Stomach (tissue), 9 donors: Measurements from ENCODE around the gene HSD11B1L. TPM values are rescaled to one million over a fixed set of nuclear protein-coding genes. Genes with fewer than 3 reads are reported as not detected.

Source experiments
- DNase-seq, 2 donors: peaks; one replicate each; pipeline versions ENCODE4 v3.0.0 to v3.0.0-alpha.2; 2013 to 2019
- H3K27ac ChIP-seq, 5 donors: fragments of 200-600 bp in 4 of 5; sonication (generic) in 4 of 5; one replicate each; pipeline ENCODE4 v1.5.1; 2013 to 2019; ENCODE audit warnings: mild to moderate bottlenecking in 1 of 5, moderate library complexity in 1 of 5
- H3K27me3 ChIP-seq, 3 donors: fragments of 200-600 bp; sonication (generic); one replicate each; pipeline ENCODE4 v1.5.1; 2017 to 2019; ENCODE audit warnings: mixed run types in 1 of 3
- H3K36me3 ChIP-seq, 4 donors: fragments of 200-600 bp; sonication (generic); 1 replicate in 3 of 4; 2 replicates in 1 of 4; pipeline ENCODE4 v1.5.1; 2016 to 2019
- H3K4me1 ChIP-seq, 4 donors: fragments of 200-600 bp; sonication (generic); one replicate each; pipeline ENCODE4 v1.5.1; 2016 to 2019
- H3K4me3 ChIP-seq, 4 donors: fragments of 200-600 bp; sonication (generic) in 3 of 4; one replicate each; pipeline ENCODE4 v1.5.1; 2016 to 2019; ENCODE audit warnings: mild to moderate bottlenecking in 1 of 4
- H3K9me3 ChIP-seq, 4 donors: fragments of 200-600 bp; sonication (generic); one replicate each; pipeline ENCODE4 v1.5.1; 2016 to 2019
- EP300 ChIP-seq: sonication (generic); formaldehyde crosslinking; IDR thresholded peaks from one replicate; pipeline ENCODE4 v1.6.1; 2017; ENCODE audit warnings: antibody characterized with exemption
- POLR2A ChIP-seq, 4 donors: fragments of 450-650 bp; IDR thresholded peaks; one replicate each; pipeline ENCODE4 v1.6.1; 2016; ENCODE audit warnings: antibody characterized with exemption in 4 of 4, control low read depth in 2 of 4, mild to moderate bottlenecking in 1 of 4, moderate library complexity in 1 of 4
- POLR2AphosphoS5 ChIP-seq, 3 donors: sonication (generic); formaldehyde crosslinking; IDR thresholded peaks; one replicate each; pipeline ENCODE4 v1.6.1; 2016; ENCODE audit warnings: antibody characterized with exemption in 3 of 3
- WGBS, 5 donors: extraction: QIAGEN DNeasy Blood & Tissue Kit in 3 of 5; methylation state at CpG; one replicate each; pipeline versions ENCODE4 v1.1.5 to v1.1.7; 2013 to 2018; 5-methylcytosine and 5-hydroxymethylcytosine counted together
- intact Hi-C: fragments of 100-400 bp; cut with DNase I; formaldehyde crosslinking; loops from one replicate; pipeline ENCODE4 v1.15.1; 2023; ENCODE audit warnings: low total_unique reads
- polyA plus RNA-seq, 3 donors: library from polyadenylated mRNA; stranded (reverse); fragments of 200-250 nt; gene quantifications; one replicate each; pipeline ENCODE4 v1.2.3, GENCODE V29; 2013
- total RNA-seq, 5 donors: library from RNA; depleted of rRNA; stranded (reverse); fragments of >200 nt; gene quantifications; one replicate each; pipeline versions ENCODE4 v1.1.0 to v1.2.3, GENCODE V29; 2014 to 2016
- TF ChIP-seq, protein P1 (sequence below), 7 experiments: fragments of 450-650 bp in 4 of 7; fragments of 200-600 bp in 3 of 7; sonication (generic) in 3 of 7; IDR thresholded peaks; one replicate each; pipeline ENCODE4 v1.5.1; 2016 to 2019; ENCODE audit warnings: antibody characterized with exemption in 7 of 7, control low read depth in 2 of 7, mild to moderate bottlenecking in 1 of 7
- donor health status: healthy with polysubstance abuse.
- donor health status: Bipolar disorder and iron deficiency.
- donor health status: healthy.

HSD11B1L gene
- total and polyA plus RNA-seq, 8 donors = 0.89 to 26.8 (median 5.4) TPM

DNA sequence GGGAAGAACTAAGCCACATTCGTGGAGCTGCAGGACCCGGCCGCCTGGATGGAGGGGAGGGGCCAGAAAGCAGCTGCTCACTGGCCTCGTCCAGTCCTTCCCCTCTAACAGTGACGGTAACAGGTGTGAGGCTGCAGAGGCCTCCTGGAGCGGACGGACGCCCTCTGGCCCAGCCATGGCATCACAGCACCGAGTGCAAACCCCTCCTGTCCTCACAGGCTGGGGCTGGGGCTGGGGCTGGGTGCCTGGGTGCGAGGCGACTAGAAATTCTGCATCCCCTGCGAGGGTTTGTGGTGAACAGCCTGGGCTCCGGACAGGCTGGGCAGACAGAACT lies 4.1 kb upstream of the HSD11B1L start:
- H3K4me3 ChIP-seq = no peak overlapping the region
- no peaks in the 10 kb centered on the region for H3K9me3 ChIP-seq
- H3K4me1 ChIP-seq = peaks cover 13 to 26% (median 24%) of the 10 kb centered on the region in 4 donors
- no peaks in the 10 kb centered on the region for H3K27me3 ChIP-seq
- no peak for TF ChIP-seq POLR2A (IDR thresholded peaks at IDR 0.05)
- TF ChIP-seq EP300 = no peak
- TF ChIP-seq, protein P1, sequence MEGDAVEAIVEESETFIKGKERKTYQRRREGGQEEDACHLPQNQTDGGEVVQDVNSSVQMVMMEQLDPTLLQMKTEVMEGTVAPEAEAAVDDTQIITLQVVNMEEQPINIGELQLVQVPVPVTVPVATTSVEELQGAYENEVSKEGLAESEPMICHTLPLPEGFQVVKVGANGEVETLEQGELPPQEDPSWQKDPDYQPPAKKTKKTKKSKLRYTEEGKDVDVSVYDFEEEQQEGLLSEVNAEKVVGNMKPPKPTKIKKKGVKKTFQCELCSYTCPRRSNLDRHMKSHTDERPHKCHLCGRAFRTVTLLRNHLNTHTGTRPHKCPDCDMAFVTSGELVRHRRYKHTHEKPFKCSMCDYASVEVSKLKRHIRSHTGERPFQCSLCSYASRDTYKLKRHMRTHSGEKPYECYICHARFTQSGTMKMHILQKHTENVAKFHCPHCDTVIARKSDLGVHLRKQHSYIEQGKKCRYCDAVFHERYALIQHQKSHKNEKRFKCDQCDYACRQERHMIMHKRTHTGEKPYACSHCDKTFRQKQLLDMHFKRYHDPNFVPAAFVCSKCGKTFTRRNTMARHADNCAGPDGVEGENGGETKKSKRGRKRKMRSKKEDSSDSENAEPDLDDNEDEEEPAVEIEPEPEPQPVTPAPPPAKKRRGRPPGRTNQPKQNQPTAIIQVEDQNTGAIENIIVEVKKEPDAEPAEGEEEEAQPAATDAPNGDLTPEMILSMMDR (IDR thresholded peaks at IDR 0.05) = no peak
- TF ChIP-seq POLR2AphosphoS5 (IDR thresholded peaks at IDR 0.05) = no peak
- intact Hi-C loops = no loop called here
- no peak overlapping the region for H3K27ac ChIP-seq
- DNase-seq = no peak
- WGBS, 5 donors = 53 to 71% (median 59%) methylated on average over 8 to 13 of the region's 13 CpGs
- peaks cover 0 to 21% (median 19%) of the 10 kb centered on the region in 4 donors for H3K36me3 ChIP-seq

DNA sequence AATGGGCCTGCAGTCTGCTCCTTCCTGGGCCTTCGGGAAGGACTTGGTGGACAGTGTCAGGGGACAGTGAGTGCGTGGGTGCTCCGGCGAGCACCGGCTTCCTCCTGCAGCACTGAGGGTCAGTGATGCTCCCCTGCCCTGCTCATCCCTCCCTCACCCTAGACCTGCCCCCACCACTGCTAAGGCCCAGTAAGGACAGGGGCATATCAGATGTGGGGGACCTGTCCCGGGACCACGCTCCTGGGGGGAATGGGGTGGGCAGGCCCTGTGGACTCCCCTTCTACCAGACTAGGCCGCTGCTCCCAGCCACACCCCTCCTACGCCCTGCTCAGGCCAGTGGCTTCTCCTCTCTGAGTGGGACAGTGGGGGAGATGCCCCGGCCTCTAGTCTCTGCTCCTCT lies 3.7 kb upstream of the HSD11B1L start:
- DNase-seq = no peak
- Histone ChIP-seq H3K27me3 (no peaks in the 10 kb centered on the region), H3K27ac (no peak overlapping the region), H3K4me1 (peaks cover 13 to 26% (median 24%) of the 10 kb centered on the region in 4 donors), H3K9me3 (no peaks in the 10 kb centered on the region), H3K36me3 (peaks cover 0 to 17% (median 15%) of the 10 kb centered on the region in 4 donors), H3K4me3 (no peak overlapping the region)
- TF ChIP-seq EP300 (no peak), POLR2A (IDR thresholded peaks at IDR 0.05) (no peak), POLR2AphosphoS5 (IDR thresholded peaks at IDR 0.05) (no peak)
- TF ChIP-seq, protein P1 (IDR thresholded peaks at IDR 0.05) = no peak
- intact Hi-C loops = no loop called here
- WGBS, 5 donors = 89 to 94% (median 90%) methylated on average over 10 of the region's 10 CpGs

DNA sequence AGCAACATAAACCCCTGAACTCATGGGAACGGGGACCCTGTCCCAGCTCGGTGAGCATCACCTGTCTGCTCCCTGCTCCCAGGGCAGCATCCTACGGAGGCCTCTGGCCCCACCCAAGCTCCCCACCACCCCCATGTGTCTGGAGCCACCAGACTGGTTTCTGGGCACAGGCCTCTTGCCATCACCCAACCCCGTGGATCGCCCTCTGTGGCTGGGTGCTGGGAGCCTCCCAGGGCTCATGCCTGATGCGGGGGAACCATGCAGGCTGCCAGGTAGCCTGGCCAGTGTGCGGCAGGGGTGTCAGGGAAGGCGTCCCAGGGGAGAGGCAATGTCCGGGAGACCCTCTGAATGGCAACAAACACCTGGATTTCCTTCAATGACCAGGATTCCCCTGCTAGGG lies 3.2 kb upstream of the HSD11B1L start:
- Histone ChIP-seq H3K27me3 (no peaks in the 10 kb centered on the region), H3K4me1 (peaks cover 13 to 26% (median 24%) of the 10 kb centered on the region in 4 donors), H3K4me3 (no peak overlapping the region), H3K9me3 (no peaks in the 10 kb centered on the region), H3K36me3 (peaks cover 0 to 16% (median 12%) of the 10 kb centered on the region in 4 donors), H3K27ac (no peak overlapping the region)
- 72 to 92% (median 86%) methylated on average over 5 to 9 of the region's 9 CpGs for WGBS, 5 donors
- intact Hi-C loops = no loop called here
- DNase-seq = no peak
- TF ChIP-seq POLR2A (IDR thresholded peaks at IDR 0.05) (no peak), EP300 (no peak), POLR2AphosphoS5 (IDR thresholded peaks at IDR 0.05) (no peak)
- TF ChIP-seq, protein P1 (IDR thresholded peaks at IDR 0.05) = no peak

DNA sequence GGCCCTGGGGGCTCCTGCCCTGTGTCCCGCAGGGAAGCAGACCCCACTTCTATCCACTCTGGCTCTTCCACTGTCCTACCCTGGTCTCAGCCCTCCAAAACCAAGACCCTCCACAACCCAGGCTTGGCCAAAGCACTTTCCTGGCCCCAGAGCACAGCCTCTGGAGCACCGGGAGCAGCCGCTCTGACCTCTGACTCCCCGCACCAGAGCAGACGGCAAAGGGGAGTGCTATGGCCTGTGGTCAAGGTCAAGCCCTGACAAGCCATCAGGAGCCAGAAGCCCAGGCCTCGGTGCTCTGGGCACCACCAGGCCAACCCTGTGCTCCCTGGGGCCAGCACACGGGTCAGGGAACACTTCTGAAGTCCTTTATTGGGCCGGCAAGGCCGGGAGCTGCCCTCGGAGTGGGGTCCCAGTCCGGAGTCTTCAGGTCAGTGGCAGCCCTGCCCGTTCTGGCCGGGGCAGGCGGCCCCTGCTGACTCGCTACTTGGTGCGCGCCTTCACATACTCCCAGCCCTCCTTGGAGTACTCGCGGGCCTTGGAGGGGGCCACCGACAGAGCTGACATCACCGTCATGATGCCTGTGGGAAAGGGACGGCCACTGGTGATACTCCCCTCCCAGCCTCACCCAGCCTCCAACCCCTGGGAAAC lies 2.6 kb upstream of the HSD11B1L start:
- Histone ChIP-seq H3K9me3 (no peaks in the 10 kb centered on the region), H3K4me3 (no peak overlapping the region), H3K27me3 (no peaks in the 10 kb centered on the region), H3K4me1 (peaks cover 13 to 26% (median 24%) of the 10 kb centered on the region in 4 donors), H3K27ac (no peak overlapping the region), H3K36me3 (peaks cover 0 to 13% (median 12%) of the 10 kb centered on the region in 4 donors)
- DNase-seq = no peak
- intact Hi-C loops = no loop called here
- no peak for TF ChIP-seq EP300
- TF ChIP-seq POLR2A (IDR thresholded peaks at IDR 0.05) = no peak
- TF ChIP-seq, protein P1 (IDR thresholded peaks at IDR 0.05) = no peak
- no peak for TF ChIP-seq POLR2AphosphoS5 (IDR thresholded peaks at IDR 0.05)
- 88 to 93% (median 90%) methylated on average over 9 to 22 of the region's 22 CpGs for WGBS, 5 donors
